ENCODE results near the gene RNF17.

DNA sequence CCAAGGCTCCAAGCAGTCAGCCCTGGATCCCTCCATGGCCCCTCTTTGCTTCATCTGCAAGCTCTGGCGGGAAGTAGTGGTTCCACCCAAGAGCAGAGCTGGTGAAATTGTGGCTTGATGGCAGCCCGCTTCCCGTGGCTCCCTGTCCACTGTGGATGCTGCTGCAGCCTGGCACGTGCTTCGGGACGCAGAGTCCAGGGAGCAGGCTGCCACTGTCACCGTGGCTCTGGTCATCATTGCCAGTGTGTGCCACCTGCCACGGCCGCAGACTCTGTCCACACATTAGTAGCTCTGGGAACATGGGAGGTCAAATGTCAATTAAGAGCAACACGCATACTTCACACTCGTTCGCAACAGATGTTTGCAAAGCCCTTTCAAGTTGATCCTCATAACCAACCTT is 40.8 kb upstream of the RNF17 start:
- TF ChIP-seq EP300 (IDR thresholded peaks at IDR 0.05), result no peak
- TF ChIP-seq CTCF (IDR thresholded peaks at IDR 0.05), result no peak

Measured in gastroesophageal sphincter (tissue), 3 donors.